Adipose tissue (tissue), 3 donors: ENCODE measurements around the gene NUDC. TPM values are rescaled to one million over a fixed set of nuclear protein-coding genes. Genes with fewer than 3 reads are reported as not detected.

ENCODE experiments used
- polyA plus RNA-seq, 3 donors: library from polyadenylated mRNA; stranded (reverse); fragments of 200-250 nt; gene quantifications; one replicate each; pipeline ENCODE4 v1.2.3, GENCODE V29; 2013
- donor health status: healthy with polysubstance abuse.
- donor health status: Bipolar disorder and iron deficiency.
- donor health status: healthy.

The NUDC gene
- polyA plus RNA-seq, 3 donors: 36.1 to 49.8 (median 45.1) TPM

Other genes with a start within 250 kb of the NUDC start
- gene ARID1A, start 225.7 kb upstream of the NUDC start, polyA plus RNA-seq: 10 to 100 TPM; 12.2 to 22.8 (median 18.1) TPM
- gene PIGV, start 133.8 kb upstream of the NUDC start, polyA plus RNA-seq: 1 to 10 TPM; 6.7 to 9.5 (median 8.4) TPM
- gene ZDHHC18, start 95.1 kb upstream of the NUDC start, polyA plus RNA-seq: 10 to 100 TPM in 2 of 3 donors, 1 to 10 TPM in 1; 6.1 to 28.4 (median 17.1) TPM
- 1 to 10 TPM in 1 of 3 donors, under 1 TPM in 2; 0.44 to 9.4 (median 0.79) TPM for gene SFN, start 58.6 kb upstream of the NUDC start, polyA plus RNA-seq
- 10 to 100 TPM in 1 of 3 donors, 1 to 10 TPM in 2; 6.5 to 15.6 (median 8.3) TPM for gene GPN2, start 31.5 kb upstream of the NUDC start, polyA plus RNA-seq
- gene GPATCH3, start 21.3 kb upstream of the NUDC start, polyA plus RNA-seq: 10 to 100 TPM in 1 of 3 donors, 1 to 10 TPM in 2; 6.3 to 16.5 (median 9.4) TPM
- gene NR0B2, start 7.8 kb upstream of the NUDC start, polyA plus RNA-seq: 10 to 100 TPM in 1 of 3 donors, 1 to 10 TPM in 1, not detected in 1; 4.0 to 16.3 TPM
- gene KDF1, start 38.7 kb downstream of the NUDC start, polyA plus RNA-seq: 10 to 100 TPM in 1 of 3 donors, under 1 TPM in 1, not detected in 1; 0.94 to 10.6 TPM
- 10 to 100 TPM in 2 of 3 donors, 1 to 10 TPM in 1; 9.1 to 10.4 (median 10.3) TPM for gene TRNP1, start 71.9 kb downstream of the NUDC start, polyA plus RNA-seq
- 1 to 10 TPM; 1.8 to 3.1 (median 2.9) TPM for gene TENT5B, start 91.1 kb downstream of the NUDC start, polyA plus RNA-seq
- gene SLC9A1, start 233.4 kb downstream of the NUDC start, polyA plus RNA-seq: 10 to 100 TPM in 1 of 3 donors, 1 to 10 TPM in 2; 6.6 to 14.5 (median 8.9) TPM